H9 (cell line): ENCODE measurements around the gene STOML3. TPM values are rescaled to one million over a fixed set of nuclear protein-coding genes. Genes with fewer than 3 reads are reported as not detected.

Experiments
- DNase-seq: peaks from one replicate; pipeline ENCODE4 v3.0.0-alpha.2; 2017
- H2AFZ ChIP-seq: one replicate; pipeline ENCODE4 v1.6.1; 2013; ENCODE audit warnings: mild to moderate bottlenecking, low read length, control low read depth, moderate library complexity
- H2AK5ac ChIP-seq: 2 replicates; pipeline ENCODE4 v1.6.1; 2013; ENCODE audit warnings: low read length, control low read depth, mixed read lengths; ENCODE audit not compliant: insufficient read length
- H2BK120ac ChIP-seq: one replicate; pipeline ENCODE4 v1.6.1; 2013; ENCODE audit warnings: low read depth, mild to moderate bottlenecking, low read length, control low read depth, inconsistent platforms; ENCODE audit not compliant: poor library complexity, severe bottlenecking
- H2BK12ac ChIP-seq: 2 replicates; pipeline ENCODE4 v1.6.1; 2013; ENCODE audit warnings: low read length, control low read depth, mixed read lengths, low read depth; ENCODE audit not compliant: insufficient read length
- H2BK15ac ChIP-seq: 2 replicates; pipeline ENCODE4 v1.6.1; 2013; ENCODE audit warnings: low read depth, low read length, control low read depth
- H2BK20ac ChIP-seq: one replicate; pipeline ENCODE4 v1.6.1; 2013; ENCODE audit warnings: low read depth, mild to moderate bottlenecking, low read length, control low read depth, inconsistent platforms; ENCODE audit not compliant: poor library complexity, severe bottlenecking
- H2BK5ac ChIP-seq: 2 replicates; pipeline ENCODE4 v1.6.1; 2013; ENCODE audit warnings: low read length, control low read depth, mixed read lengths; ENCODE audit not compliant: insufficient read length
- H3K14ac ChIP-seq: 2 replicates; pipeline ENCODE4 v1.6.1; 2013; ENCODE audit warnings: low read length, control low read depth; ENCODE audit not compliant: insufficient read depth
- H3K18ac ChIP-seq: 2 replicates; pipeline ENCODE4 v1.6.1; 2013; ENCODE audit warnings: low read depth, mild to moderate bottlenecking, mixed read lengths, low read length, control low read depth; ENCODE audit not compliant: insufficient read length
- H3K23ac ChIP-seq: 2 replicates; pipeline ENCODE4 v1.6.1; 2013; ENCODE audit warnings: low read length, control low read depth, mixed read lengths, low read depth; ENCODE audit not compliant: insufficient read length
- H3K23me2 ChIP-seq: 2 replicates; pipeline ENCODE4 v1.6.1; 2013; ENCODE audit warnings: low read depth, mild to moderate bottlenecking, mixed read lengths, low read length, control low read depth; ENCODE audit not compliant: insufficient read length, poor library complexity, severe bottlenecking
- H3K27ac ChIP-seq: 2 replicates; pipeline ENCODE4 v1.5.1; 2013; ENCODE audit warnings: low read length, control low read depth, mixed read lengths, low read depth; ENCODE audit not compliant: insufficient read length
- H3K27me3 ChIP-seq: 2 replicates; pipeline ENCODE4 v1.6.1; 2013; ENCODE audit warnings: low read length, control low read depth, inconsistent platforms; ENCODE audit not compliant: insufficient read depth
- H3K4ac ChIP-seq: 2 replicates; pipeline ENCODE4 v1.6.1; 2013; ENCODE audit warnings: low read depth, mild to moderate bottlenecking, control low read depth, inconsistent platforms, low read length, moderate library complexity
- H3K4me1 ChIP-seq: 2 replicates; pipeline ENCODE4 v1.6.1; 2013; ENCODE audit warnings: low read length, control low read depth, inconsistent platforms; ENCODE audit not compliant: insufficient read depth
- H3K4me2 ChIP-seq: 2 replicates; pipeline ENCODE4 v1.6.1; 2013; ENCODE audit warnings: low read length, control low read depth, mixed read lengths; ENCODE audit not compliant: insufficient read length, insufficient read depth
- H3K56ac ChIP-seq: 2 replicates; pipeline ENCODE4 v1.6.1; 2013; ENCODE audit warnings: low read depth, mild to moderate bottlenecking, mixed read lengths, low read length, control low read depth; ENCODE audit not compliant: insufficient read length
- H3K79me1 ChIP-seq: 2 replicates; pipeline ENCODE4 v1.6.1; 2013; ENCODE audit warnings: low read depth, mild to moderate bottlenecking, moderate library complexity, low read length, control low read depth, inconsistent platforms; ENCODE audit not compliant: insufficient read depth, poor library complexity, severe bottlenecking
- H3K79me2 ChIP-seq: 2 replicates; pipeline ENCODE4 v1.6.1; 2013; ENCODE audit warnings: low read length, control low read depth, inconsistent platforms; ENCODE audit not compliant: insufficient read depth
- H3K9ac ChIP-seq: 2 replicates; pipeline ENCODE4 v1.6.1; 2013; ENCODE audit warnings: low read length, control low read depth, mixed read lengths; ENCODE audit not compliant: insufficient read length; ENCODE audit errors: extremely low read depth
- H3K9me3 ChIP-seq: one replicate; pipeline ENCODE4 v1.6.1; 2013; ENCODE audit warnings: low read depth, low read length, inconsistent platforms; ENCODE audit not compliant: control insufficient read depth
- H3T11ph ChIP-seq: one replicate; pipeline ENCODE4 v1.6.1; 2013; ENCODE audit warnings: mild to moderate bottlenecking, low read length, control low read depth, inconsistent platforms
- H4K20me1 ChIP-seq: one replicate; pipeline ENCODE4 v1.6.1; 2013; ENCODE audit not compliant: control insufficient read depth, insufficient read length, insufficient read depth
- H4K5ac ChIP-seq: 2 replicates; pipeline ENCODE4 v1.6.1; 2013; ENCODE audit warnings: low read depth, mild to moderate bottlenecking, mixed read lengths, low read length, control low read depth; ENCODE audit not compliant: insufficient read length
- H4K8ac ChIP-seq: replicated peaks from 2 replicates; pipeline ENCODE4 v1.6.1; 2013; ENCODE audit warnings: low read length, control low read depth, mixed read lengths, low read depth; ENCODE audit not compliant: insufficient read length
- H4K91ac ChIP-seq: 2 replicates; pipeline ENCODE4 v1.6.1; 2013; ENCODE audit warnings: low read depth, mild to moderate bottlenecking, moderate library complexity, mixed read lengths, low read length, control low read depth; ENCODE audit not compliant: insufficient read length
- H3K27ac Mint-ChIP-seq, 3 experiments: 2 replicates in 2 of 3; 3 replicates in 1 of 3; pipeline ENCODE4 v1.8.0; 2020 to 2021; ENCODE audit warnings: mixed read lengths in 3 of 3, mild to moderate bottlenecking in 1 of 3, moderate library complexity in 1 of 3
- H3K27me3 Mint-ChIP-seq: 2 replicates; pipeline ENCODE4 v1.8.0; 2021; ENCODE audit warnings: low read depth, mild to moderate bottlenecking, moderate library complexity, mixed read lengths
- H3K36me3 Mint-ChIP-seq, 3 experiments: 2 replicates in 2 of 3; 3 replicates in 1 of 3; pipeline ENCODE4 v1.8.0; 2020 to 2021; ENCODE audit warnings: low read depth in 3 of 3, mixed read lengths in 3 of 3; ENCODE audit not compliant: insufficient read depth in 1 of 3
- H3K4me1 Mint-ChIP-seq, 2 experiments: 2 replicates each; pipeline ENCODE4 v1.8.0; 2020; ENCODE audit warnings: mixed read lengths in 2 of 2
- H3K4me3 Mint-ChIP-seq, 2 experiments: 2 replicates in 1 of 2; 3 replicates in 1 of 2; pipeline ENCODE4 v1.8.0; 2020 to 2021; ENCODE audit warnings: mild to moderate bottlenecking in 2 of 2, mixed read lengths in 2 of 2, moderate library complexity in 1 of 2
- H3K9me3 Mint-ChIP-seq, 2 experiments: 2 replicates in 1 of 2; 3 replicates in 1 of 2; pipeline ENCODE4 v1.8.0; 2020; ENCODE audit warnings: mild to moderate bottlenecking in 2 of 2, mixed read lengths in 2 of 2, moderate library complexity in 1 of 2
- WGBS: extraction: QIAGEN DNeasy Blood & Tissue Kit; methylation state at CpG from one replicate; pipeline ENCODE4 v1.1.7; 2013; ENCODE audit warnings: missing lambda C conversion rate, low lambda C conversion rate, mixed read lengths; ENCODE audit not compliant: insufficient read length; ENCODE audit errors: extremely low coverage; 5-methylcytosine and 5-hydroxymethylcytosine counted together
- total RNA-seq: library from RNA; stranded (reverse); gene quantifications from 2 replicates; pipeline ENCODE4 v1.2.1, GENCODE V29; 2021
- TF ChIP-seq, protein P1 (sequence below): fragments of 200-600 bp; sonication (generic); conservative IDR thresholded peaks from 3 replicates; pipeline ENCODE4 v1.8.0; 2021; ENCODE audit warnings: antibody characterized with exemption, mild to moderate bottlenecking

The STOML3 gene
- total RNA-seq, 1 experiment from 2014 or later = not detected

DNA sequence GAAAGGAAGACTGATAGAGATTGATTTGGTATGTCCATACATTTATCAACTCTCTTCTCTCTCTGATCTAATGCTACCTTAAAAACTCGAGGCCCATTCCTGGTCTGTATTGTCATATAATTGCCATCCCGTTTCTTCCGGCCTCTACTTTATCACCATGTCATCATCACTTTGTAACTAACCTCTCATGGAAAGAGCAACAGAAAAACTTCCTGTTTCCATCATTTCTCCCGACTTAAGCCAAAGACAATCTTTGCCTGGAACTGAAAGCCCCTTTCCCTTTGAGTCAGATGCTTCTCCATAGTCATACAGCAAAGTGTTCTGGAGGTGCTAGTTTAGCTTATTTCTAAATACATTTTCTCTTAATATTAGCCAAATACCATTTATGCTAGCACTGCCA lies 2.8 kb upstream of the STOML3 start:
- TF ChIP-seq, protein P1, sequence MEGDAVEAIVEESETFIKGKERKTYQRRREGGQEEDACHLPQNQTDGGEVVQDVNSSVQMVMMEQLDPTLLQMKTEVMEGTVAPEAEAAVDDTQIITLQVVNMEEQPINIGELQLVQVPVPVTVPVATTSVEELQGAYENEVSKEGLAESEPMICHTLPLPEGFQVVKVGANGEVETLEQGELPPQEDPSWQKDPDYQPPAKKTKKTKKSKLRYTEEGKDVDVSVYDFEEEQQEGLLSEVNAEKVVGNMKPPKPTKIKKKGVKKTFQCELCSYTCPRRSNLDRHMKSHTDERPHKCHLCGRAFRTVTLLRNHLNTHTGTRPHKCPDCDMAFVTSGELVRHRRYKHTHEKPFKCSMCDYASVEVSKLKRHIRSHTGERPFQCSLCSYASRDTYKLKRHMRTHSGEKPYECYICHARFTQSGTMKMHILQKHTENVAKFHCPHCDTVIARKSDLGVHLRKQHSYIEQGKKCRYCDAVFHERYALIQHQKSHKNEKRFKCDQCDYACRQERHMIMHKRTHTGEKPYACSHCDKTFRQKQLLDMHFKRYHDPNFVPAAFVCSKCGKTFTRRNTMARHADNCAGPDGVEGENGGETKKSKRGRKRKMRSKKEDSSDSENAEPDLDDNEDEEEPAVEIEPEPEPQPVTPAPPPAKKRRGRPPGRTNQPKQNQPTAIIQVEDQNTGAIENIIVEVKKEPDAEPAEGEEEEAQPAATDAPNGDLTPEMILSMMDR = no peak
- H3K27me3 Mint-ChIP-seq = no peaks in the 10 kb centered on the region
- WGBS = no CpG with 5 or more reads among the region's 4 CpGs

More for the DNA sequence above, 2.8 kb upstream of the STOML3 start:
- no peak for DNase-seq
- Histone ChIP-seq H3K79me2 (no peaks in the 10 kb centered on the region), H3K27me3 (no peaks in the 10 kb centered on the region), H3K23ac (no peak overlapping the region), H2AFZ (peak overlapping the region; percentile 40), H3T11ph (no peak overlapping the region), H3K4me1 (no peaks in the 10 kb centered on the region), H2BK20ac (no peak overlapping the region), H4K91ac (no peak overlapping the region), H3K79me1 (no peaks in the 10 kb centered on the region), H3K14ac (no peak overlapping the region), H2AK5ac (no peak overlapping the region), H3K4ac (no peak overlapping the region), H3K4me2 (no peak overlapping the region), H2BK12ac (no peak overlapping the region), H4K8ac (no peak overlapping the region), H3K9me3 (no peaks in the 10 kb centered on the region), H4K20me1 (no peaks in the 10 kb centered on the region), H4K5ac (no peak overlapping the region), H3K18ac (no peak overlapping the region), H2BK15ac (no peak overlapping the region), H3K9ac (no peak overlapping the region), H3K23me2 (no peaks in the 10 kb centered on the region), H2BK5ac (no peak overlapping the region), H3K56ac (no peak overlapping the region), H2BK120ac (no peak overlapping the region), H3K27ac (no peak overlapping the region)
- Mint-ChIP-seq H3K4me3 (no peak overlapping the region), H3K4me1 (peaks cover 3 to 11% of the 10 kb centered on the region in 2 experiments; a peak in 3 of 4 replicates), H3K27ac (no peak overlapping the region), H3K9me3 (no peaks in the 10 kb centered on the region), H3K36me3 (no peaks in the 10 kb centered on the region)
